Erythroblast (primary cell): ENCODE results near the gene EGFR.

Experiments used
- GATA1 ChIP-seq: IDR thresholded peaks from 2 replicates; pipeline ENCODE4 v1.6.1; 2011; ENCODE audit warnings: low read depth, mild to moderate bottlenecking, control low read depth, low read length, moderate library complexity
- POLR2A ChIP-seq: IDR thresholded peaks from 2 replicates; pipeline ENCODE4 v1.6.1; 2011; ENCODE audit warnings: mild to moderate bottlenecking, low read length

- TF ChIP-seq POLR2A (no peak), GATA1 (no peak)
Observed at GRCh38 chr7:54989453-54990225, 29.2 kb upstream of the EGFR start.
